K562 (cell line): ENCODE data around the gene DAAM1.

ENCODE experiments used
- ERF ChIP-seq: fragments of 450-650 bp; formaldehyde crosslinking; IDR thresholded peaks from 2 replicates; pipeline ENCODE4 v1.4.0; 2020; ENCODE audit warnings: mild to moderate bottlenecking, mixed read lengths
- MTA3 ChIP-seq: fragments of 450-650 bp; formaldehyde crosslinking; IDR thresholded peaks from 2 replicates; pipeline ENCODE4 v1.6.1; 2017; ENCODE audit warnings: mild to moderate bottlenecking, borderline replicate concordance
- MYBL2 ChIP-seq, 2 experiments: fragments of 450-650 bp in 1 of 2; sonication (generic) in 1 of 2; formaldehyde crosslinking in 1 of 2; IDR thresholded peaks; 2 replicates each; pipeline versions ENCODE4 v1.6.1 to v1.8.1; 2017 to 2022; ENCODE audit warnings: borderline replicate concordance in 1 of 2, inconsistent platforms in 1 of 2, low read depth in 1 of 2, mild to moderate bottlenecking in 1 of 2, missing genetic modification reagents in 1 of 2, moderate library complexity in 1 of 2
- PHB2 ChIP-seq: fragments of 450-650 bp; IDR thresholded peaks from 2 replicates; pipeline ENCODE4 v1.6.1; 2017; ENCODE audit warnings: low read depth
- POLR2AphosphoS5 ChIP-seq: IDR thresholded peaks from 2 replicates; pipeline ENCODE4 v1.6.1; 2011; ENCODE audit warnings: mild to moderate bottlenecking, low read depth, low read length, moderate library complexity; ENCODE audit not compliant: control insufficient read depth, insufficient read depth
- ZBTB8A ChIP-seq: fragments of 450-650 bp; IDR thresholded peaks from 2 replicates; pipeline ENCODE4 v1.6.1; 2018; ENCODE audit warnings: mild to moderate bottlenecking, moderate library complexity; ENCODE audit not compliant: partially characterized antibody
- TF ChIP-seq, protein P1 (sequence below), 3 experiments: IDR thresholded peaks in 2 of 3; conservative IDR thresholded peaks in 1 of 3; 2 replicates each; pipeline ENCODE4 v1.5.1; 2011 to 2012; ENCODE audit warnings: low read length in 3 of 3, mild to moderate bottlenecking in 3 of 3, control low read depth in 2 of 3, improper control_type of control experiment in 1 of 3, inconsistent platforms in 1 of 3, low read depth in 1 of 3, mixed read lengths in 1 of 3, moderate library complexity in 1 of 3; ENCODE audit not compliant: insufficient read depth in 2 of 3
- TF ChIP-seq, protein P2 (sequence below): fragments of 250-450 bp; sonication (Bioruptor Pico); IDR thresholded peaks from 2 replicates; pipeline ENCODE4 v1.8.0; 2021; ENCODE audit warnings: mild to moderate bottlenecking, moderate library complexity

DNA sequence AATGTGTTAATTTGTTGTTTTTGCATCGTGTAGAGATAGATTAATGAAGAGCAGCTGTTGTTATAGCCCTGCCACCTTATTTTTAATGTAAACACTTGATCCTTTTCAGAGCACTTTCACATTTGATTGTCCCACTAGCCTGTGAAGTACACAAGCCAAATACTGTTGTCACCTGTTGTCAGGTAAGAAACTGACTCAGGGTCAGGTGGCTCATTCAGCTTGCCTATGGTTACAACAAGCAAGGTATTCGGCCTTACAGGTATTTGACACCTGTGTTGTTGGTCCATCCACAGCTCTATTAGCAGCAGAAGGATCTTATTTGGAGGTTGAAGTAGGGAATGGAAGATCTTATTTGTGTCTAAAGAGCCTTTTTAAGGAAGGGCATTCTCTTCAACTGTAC is 167.8 kb downstream of the DAAM1 start:
- TF ChIP-seq, protein P1, sequence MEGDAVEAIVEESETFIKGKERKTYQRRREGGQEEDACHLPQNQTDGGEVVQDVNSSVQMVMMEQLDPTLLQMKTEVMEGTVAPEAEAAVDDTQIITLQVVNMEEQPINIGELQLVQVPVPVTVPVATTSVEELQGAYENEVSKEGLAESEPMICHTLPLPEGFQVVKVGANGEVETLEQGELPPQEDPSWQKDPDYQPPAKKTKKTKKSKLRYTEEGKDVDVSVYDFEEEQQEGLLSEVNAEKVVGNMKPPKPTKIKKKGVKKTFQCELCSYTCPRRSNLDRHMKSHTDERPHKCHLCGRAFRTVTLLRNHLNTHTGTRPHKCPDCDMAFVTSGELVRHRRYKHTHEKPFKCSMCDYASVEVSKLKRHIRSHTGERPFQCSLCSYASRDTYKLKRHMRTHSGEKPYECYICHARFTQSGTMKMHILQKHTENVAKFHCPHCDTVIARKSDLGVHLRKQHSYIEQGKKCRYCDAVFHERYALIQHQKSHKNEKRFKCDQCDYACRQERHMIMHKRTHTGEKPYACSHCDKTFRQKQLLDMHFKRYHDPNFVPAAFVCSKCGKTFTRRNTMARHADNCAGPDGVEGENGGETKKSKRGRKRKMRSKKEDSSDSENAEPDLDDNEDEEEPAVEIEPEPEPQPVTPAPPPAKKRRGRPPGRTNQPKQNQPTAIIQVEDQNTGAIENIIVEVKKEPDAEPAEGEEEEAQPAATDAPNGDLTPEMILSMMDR (IDR thresholded peaks at IDR 0.05 in 2 of 3, conservative IDR thresholded peaks at IDR 0.05 in 1 of 3; ENCODE audit: insufficient read depth in 2 of 3, low read depth in 1 of 3, low read length in 3 of 3): no peak
- no peak for TF ChIP-seq ERF (CRISPR knock-in tag)
- TF ChIP-seq POLR2AphosphoS5: no peak
- no peak for TF ChIP-seq MYBL2 (IDR thresholded peaks at IDR 0.05; ENCODE audit: low read depth)
- no peak for TF ChIP-seq MYBL2 (CRISPR knock-in tag; IDR thresholded peaks at IDR 0.05; ENCODE audit: borderline replicate concordance)
- no peak for TF ChIP-seq ZBTB8A
- TF ChIP-seq MTA3: no peak
- no peak for TF ChIP-seq PHB2
- TF ChIP-seq, protein P2, sequence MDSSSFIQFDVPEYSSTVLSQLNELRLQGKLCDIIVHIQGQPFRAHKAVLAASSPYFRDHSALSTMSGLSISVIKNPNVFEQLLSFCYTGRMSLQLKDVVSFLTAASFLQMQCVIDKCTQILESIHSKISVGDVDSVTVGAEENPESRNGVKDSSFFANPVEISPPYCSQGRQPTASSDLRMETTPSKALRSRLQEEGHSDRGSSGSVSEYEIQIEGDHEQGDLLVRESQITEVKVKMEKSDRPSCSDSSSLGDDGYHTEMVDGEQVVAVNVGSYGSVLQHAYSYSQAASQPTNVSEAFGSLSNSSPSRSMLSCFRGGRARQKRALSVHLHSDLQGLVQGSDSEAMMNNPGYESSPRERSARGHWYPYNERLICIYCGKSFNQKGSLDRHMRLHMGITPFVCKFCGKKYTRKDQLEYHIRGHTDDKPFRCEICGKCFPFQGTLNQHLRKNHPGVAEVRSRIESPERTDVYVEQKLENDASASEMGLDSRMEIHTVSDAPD: no peak
